ENCODE data around the gene IL1RAP.

DNA sequence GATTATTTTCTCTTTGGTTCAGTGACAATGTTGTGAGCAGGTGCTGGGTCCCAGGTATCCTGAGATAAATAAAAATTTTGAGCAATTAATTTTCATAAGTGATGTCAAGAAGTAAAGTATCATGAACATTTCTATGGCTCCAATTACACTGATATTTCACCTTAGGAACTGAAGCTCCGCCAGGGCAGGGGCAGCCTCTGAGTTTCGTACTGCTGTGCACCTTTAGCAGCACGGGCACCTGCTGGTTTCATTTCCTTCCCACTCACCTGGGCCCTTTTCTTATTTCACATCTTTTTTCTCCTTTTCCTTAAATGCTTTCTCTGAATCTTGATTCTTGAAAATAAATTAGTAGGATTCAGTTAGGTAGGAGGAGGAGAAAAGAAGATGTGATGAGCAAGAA is 1.2 kb upstream of the IL1RAP start:
- no peak for TF ChIP-seq CTCF (IDR thresholded peaks at IDR 0.05; ENCODE audit: poor library complexity)
- no peak for TF ChIP-seq EZH2 (IDR thresholded peaks at IDR 0.05; ENCODE audit: borderline replicate concordance)
- TF ChIP-seq EZH2phosphoT487 (IDR thresholded peaks at IDR 0.05; ENCODE audit: low read depth, severe bottlenecking, unreplicated experiment), result no peak

Measured in hepatocyte (in vitro differentiated cells).